ENCODE measurements around the gene TMEM117.

Gene TMEM117

GRCh38 chr12:43891856-43892574 lies 56.1 kb downstream of the TMEM117 start:
- no peak for DNase-seq (ENCODE audit: low spot score)
- TF ChIP-seq CTCF (IDR thresholded peaks at IDR 0.05; ENCODE audit: extremely low read depth, missing control alignments), result no peak

GRCh38 chr12:43893670-43894069 lies 57.8 kb downstream of the TMEM117 start:
- DNase-seq (ENCODE audit: low spot score), result no peak
- no peak for TF ChIP-seq CTCF (IDR thresholded peaks at IDR 0.05; ENCODE audit: extremely low read depth, missing control alignments)

GRCh38 chr12:43895580-43896206 lies 59.8 kb downstream of the TMEM117 start:
- TF ChIP-seq CTCF (IDR thresholded peaks at IDR 0.05; ENCODE audit: extremely low read depth, missing control alignments), result no peak
- DNase-seq (ENCODE audit: low spot score), result no peak

- TF ChIP-seq CTCF (IDR thresholded peaks at IDR 0.05; ENCODE audit: extremely low read depth, missing control alignments), result no peak
- DNase-seq (ENCODE audit: low spot score), result no peak
These were observed 60.6 kb downstream of the TMEM117 start for GRCh38 chr12:43896496-43896895.

- DNase-seq (ENCODE audit: low spot score), result no peak
- no peak for TF ChIP-seq CTCF (IDR thresholded peaks at IDR 0.05; ENCODE audit: extremely low read depth, missing control alignments)
These were observed 62.6 kb downstream of the TMEM117 start for GRCh38 chr12:43898474-43898873.

- TF ChIP-seq CTCF (IDR thresholded peaks at IDR 0.05; ENCODE audit: extremely low read depth, missing control alignments), result no peak
- no peak for DNase-seq (ENCODE audit: low spot score)
These were observed 63.7 kb downstream of the TMEM117 start for GRCh38 chr12:43899574-43899973.

GRCh38 chr12:43903686-43904085 lies 67.8 kb downstream of the TMEM117 start:
- TF ChIP-seq CTCF (IDR thresholded peaks at IDR 0.05; ENCODE audit: extremely low read depth, missing control alignments), result no peak
- DNase-seq (ENCODE audit: low spot score), result no peak
